K562 (cell line): ENCODE data around the gene LAPTM5. TPM values are rescaled to one million over a fixed set of nuclear protein-coding genes. Genes with fewer than 3 reads are reported as not detected.

ENCODE experiments used
- BACH1 ChIP-seq: fragments of 200-800 bp; sonication (Bioruptor generic); IDR thresholded peaks from 2 replicates; pipeline ENCODE4 v1.6.1; 2016; ENCODE audit warnings: missing genetic modification characterization, missing compliant biosample characterization
- CBFB ChIP-seq: sonication (generic); formaldehyde crosslinking; IDR thresholded peaks from 2 replicates; pipeline ENCODE4 v1.4.0; 2020; ENCODE audit warnings: mild to moderate bottlenecking, missing genetic modification reagents
- EP400 ChIP-seq: fragments of 450-650 bp; IDR thresholded peaks from 2 replicates; pipeline ENCODE4 v1.6.1; 2017; ENCODE audit warnings: antibody characterized with exemption, mild to moderate bottlenecking, moderate library complexity
- FIP1L1 ChIP-seq: fragments of 200-400 bp; formaldehyde crosslinking; IDR thresholded peaks from 2 replicates; pipeline ENCODE4 v1.6.1; 2018; ENCODE audit warnings: mild to moderate bottlenecking, low read depth, low read length; ENCODE audit not compliant: poor library complexity, severe bottlenecking
- GMEB1 ChIP-seq: fragments of 250-450 bp; sonication (Bioruptor Pico); IDR thresholded peaks from 2 replicates; pipeline ENCODE4 v1.4.0; 2020; ENCODE audit warnings: mild to moderate bottlenecking
- HMG20B ChIP-seq: fragments of 250-450 bp; sonication (Bioruptor Pico); IDR thresholded peaks from 2 replicates; pipeline ENCODE4 v1.5.0; 2021; ENCODE audit warnings: mild to moderate bottlenecking
- ILF3 ChIP-seq: fragments of 450-650 bp; IDR thresholded peaks from 2 replicates; pipeline ENCODE4 v1.6.1; 2018; ENCODE audit warnings: antibody characterized with exemption, mild to moderate bottlenecking, moderate library complexity, borderline replicate concordance
- MEF2A ChIP-seq: IDR thresholded peaks from 2 replicates; pipeline ENCODE4 v1.6.1; 2011; ENCODE audit warnings: low read depth, mild to moderate bottlenecking, low read length, moderate library complexity; ENCODE audit not compliant: control insufficient read depth
- MTA2 ChIP-seq: fragments of 450-650 bp; IDR thresholded peaks from 2 replicates; pipeline ENCODE4 v1.6.1; 2016; ENCODE audit warnings: low read depth
- NCOA2 ChIP-seq, 2 experiments: fragments of 450-650 bp; IDR thresholded peaks; 2 replicates each; pipeline ENCODE4 v1.6.1; 2018; ENCODE audit warnings: mild to moderate bottlenecking in 2 of 2, moderate library complexity in 1 of 2; ENCODE audit not compliant: partially characterized antibody in 2 of 2
- POLR2AphosphoS5 ChIP-seq: IDR thresholded peaks from 2 replicates; pipeline ENCODE4 v1.6.1; 2011; ENCODE audit warnings: mild to moderate bottlenecking, low read depth, low read length, moderate library complexity; ENCODE audit not compliant: control insufficient read depth, insufficient read depth
- SMARCC2 ChIP-seq: fragments of 450-650 bp; IDR thresholded peaks from 2 replicates; pipeline ENCODE4 v1.6.1; 2017; ENCODE audit warnings: antibody characterized with exemption, moderate library complexity, mild to moderate bottlenecking, low read depth
- SRF ChIP-seq, 2 experiments: fragments of 250-450, 450-650 bp in 1 of 2; sonication (Bioruptor Pico) in 1 of 2; sonication (generic) in 1 of 2; formaldehyde crosslinking; IDR thresholded peaks; 2 replicates each; pipeline versions ENCODE4 v1.5.0 to v1.5.1; 2020 to 2022; ENCODE audit warnings: mild to moderate bottlenecking in 1 of 2, missing genetic modification reagents in 1 of 2
- ZFP91 ChIP-seq: sonication (generic); formaldehyde crosslinking; IDR thresholded peaks from 2 replicates; pipeline ENCODE4 v1.8.0; 2022; ENCODE audit warnings: mild to moderate bottlenecking, missing genetic modification reagents
- ZNF165 ChIP-seq: fragments of 250-450 bp; sonication (Bioruptor Pico); IDR thresholded peaks from 2 replicates; pipeline ENCODE4 v1.4.0; 2020; ENCODE audit warnings: borderline replicate concordance
- ZNF3 ChIP-seq: fragments of 250-450 bp; sonication (Bioruptor Pico); IDR thresholded peaks from 2 replicates; pipeline ENCODE4 v1.5.0; 2021; ENCODE audit warnings: mild to moderate bottlenecking, moderate library complexity
- ZNF586 ChIP-seq: fragments of 450-650 bp; formaldehyde crosslinking; conservative IDR thresholded peaks from 2 replicates; pipeline ENCODE4 v1.4.0; 2020; ENCODE audit warnings: mild to moderate bottlenecking, moderate library complexity
- ZZZ3 ChIP-seq: fragments of 450-650 bp; IDR thresholded peaks from 2 replicates; pipeline ENCODE4 v1.6.1; 2016; ENCODE audit warnings: antibody characterized with exemption, mild to moderate bottlenecking, moderate library complexity
- polyA plus RNA-seq, 8 experiments: library from polyadenylated mRNA; depleted of rRNA in 4 of 8; stranded (reverse) in 5 of 8; unstranded in 3 of 8; fragments of >200 nt; fragmentation: Nextera tagmentation in 2 of 8; fragmentation: Illumina TruSeq in 1 of 8; extraction: Ambion mirVana in 2 of 8; extraction: Trizol in 1 of 8; gene quantifications; 2 replicates each; pipeline versions ENCODE4 v1.2.1 to v1.2.3, GENCODE V29; 2011 to 2014; ENCODE audit warnings: inconsistent platforms in 1 of 8, missing spikeins in 1 of 8
- total RNA-seq, 7 experiments: library from RNA; depleted of rRNA in 6 of 7; stranded (reverse); fragments of >200 nt in 6 of 7; fragmentation: Illumina TruSeq in 2 of 7; extraction: Trizol in 2 of 7; gene quantifications; 2 replicates each; pipeline versions ENCODE4 v1.2.1 to v1.2.3, GENCODE V29; 2011 to 2021; ENCODE audit warnings: low replicate concordance in 1 of 7
- TF ChIP-seq, protein P1 (sequence below): fragments of 250-450 bp; sonication (Bioruptor Pico); IDR thresholded peaks from 2 replicates; pipeline ENCODE4 v1.4.0; 2020; ENCODE audit warnings: mild to moderate bottlenecking, moderate library complexity
- TF ChIP-seq, protein P2 (sequence below): conservative IDR thresholded peaks from 2 replicates; pipeline ENCODE4 v1.6.1; 2011; ENCODE audit warnings: low read depth, mild to moderate bottlenecking, low read length; ENCODE audit not compliant: control insufficient read depth

LAPTM5 gene
- total and polyA plus RNA-seq, 9 of the 15 experiments (the other 6 are each of a cell fraction or from before 2014, with no cell fraction given): 2.4 to 47.3 (median 20.3) TPM

- no peak for TF ChIP-seq FIP1L1
- no peak for TF ChIP-seq SMARCC2
- TF ChIP-seq EP400: peak; percentile 91
- no peak; the same call in 1 of the 2 replicates for TF ChIP-seq ZFP91
- TF ChIP-seq MEF2A: no peak
- no peak for TF ChIP-seq SRF (CRISPR knock-in tag; IDR thresholded peaks at IDR 0.05)
- peak; percentile 96 for TF ChIP-seq CBFB (CRISPR knock-in tag)
- TF ChIP-seq NCOA2 (IDR thresholded peaks at IDR 0.05; ENCODE audit: partially characterized antibody in 2 of 2): no peak
- TF ChIP-seq MTA2: peak; percentile 75
- TF ChIP-seq ZZZ3: no peak
- TF ChIP-seq GMEB1: peak; percentile 59; the same call in 1 of the 2 replicates
- TF ChIP-seq ILF3: no peak
- TF ChIP-seq ZNF3 (CRISPR knock-in tag): no peak
- TF ChIP-seq ZNF586 (CRISPR knock-in tag): 0 out of 2 replicates have a peak, but pooled peaks have one; percentile 62
- TF ChIP-seq ZNF165 (CRISPR knock-in tag): peak; percentile 92
- peak; percentile 87; the same call in 1 of the 2 replicates for TF ChIP-seq HMG20B
- TF ChIP-seq BACH1: peak; percentile 87; the same call in 1 of the 2 replicates
- TF ChIP-seq, protein P1, sequence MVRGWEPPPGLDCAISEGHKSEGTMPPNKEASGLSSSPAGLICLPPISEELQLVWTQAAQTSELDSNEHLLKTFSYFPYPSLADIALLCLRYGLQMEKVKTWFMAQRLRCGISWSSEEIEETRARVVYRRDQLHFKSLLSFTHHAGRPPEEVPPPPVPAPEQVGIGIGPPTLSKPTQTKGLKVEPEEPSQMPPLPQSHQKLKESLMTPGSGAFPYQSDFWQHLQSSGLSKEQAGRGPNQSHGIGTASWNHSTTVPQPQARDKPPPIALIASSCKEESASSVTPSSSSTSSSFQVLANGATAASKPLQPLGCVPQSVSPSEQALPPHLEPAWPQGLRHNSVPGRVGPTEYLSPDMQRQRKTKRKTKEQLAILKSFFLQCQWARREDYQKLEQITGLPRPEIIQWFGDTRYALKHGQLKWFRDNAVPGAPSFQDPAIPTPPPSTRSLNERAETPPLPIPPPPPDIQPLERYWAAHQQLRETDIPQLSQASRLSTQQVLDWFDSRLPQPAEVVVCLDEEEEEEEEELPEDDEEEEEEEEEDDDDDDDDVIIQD (CRISPR knock-in tag): 0 out of 2 replicates have a peak, but pooled peaks have one; percentile 81
- peak; percentile 90 for TF ChIP-seq POLR2AphosphoS5
- TF ChIP-seq, protein P2, sequence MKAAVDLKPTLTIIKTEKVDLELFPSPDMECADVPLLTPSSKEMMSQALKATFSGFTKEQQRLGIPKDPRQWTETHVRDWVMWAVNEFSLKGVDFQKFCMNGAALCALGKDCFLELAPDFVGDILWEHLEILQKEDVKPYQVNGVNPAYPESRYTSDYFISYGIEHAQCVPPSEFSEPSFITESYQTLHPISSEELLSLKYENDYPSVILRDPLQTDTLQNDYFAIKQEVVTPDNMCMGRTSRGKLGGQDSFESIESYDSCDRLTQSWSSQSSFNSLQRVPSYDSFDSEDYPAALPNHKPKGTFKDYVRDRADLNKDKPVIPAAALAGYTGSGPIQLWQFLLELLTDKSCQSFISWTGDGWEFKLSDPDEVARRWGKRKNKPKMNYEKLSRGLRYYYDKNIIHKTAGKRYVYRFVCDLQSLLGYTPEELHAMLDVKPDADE: no peak
Measured at GRCh38 chr1:30778154-30778978, 20.8 kb upstream of the LAPTM5 start (continued).
